ENCODE measurements around the gene ZNF107. TPM values are rescaled to one million over a fixed set of nuclear protein-coding genes. Genes with fewer than 3 reads are reported as not detected.

Gene ZNF107
- total RNA-seq, 2 experiments from 2014 or later, result 68.9 to 92.2 TPM

DNA sequence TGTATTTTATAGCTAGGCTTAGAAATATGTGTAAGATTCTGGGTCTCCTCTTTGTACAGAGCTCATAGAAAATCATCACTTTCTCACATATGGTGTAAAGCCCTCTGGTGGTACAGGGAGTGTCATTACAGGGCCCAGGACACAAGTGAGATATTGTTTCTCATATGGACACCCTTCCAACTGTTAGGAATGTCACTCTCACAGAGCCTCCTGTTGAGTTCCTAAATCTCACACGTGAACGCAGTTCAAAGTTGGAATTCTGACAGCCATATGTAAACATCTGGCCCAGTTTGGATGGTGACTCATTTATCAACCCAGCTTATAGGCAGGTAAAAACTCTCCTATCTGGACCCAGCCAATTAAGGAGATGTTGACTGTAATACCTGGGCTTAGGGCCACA, 35.4 kb upstream of the ZNF107 start:
- intact Hi-C loops (cut with micrococcal nuclease; ENCODE audit: unreplicated experiment), result no loop called here
- H3K27ac ChIP-seq (ENCODE audit: low read depth, low read length, poor library complexity, severe bottlenecking), result no peak overlapping the region
- no peaks in the 10 kb centered on the region for H4K20me1 ChIP-seq (ENCODE audit: insufficient read depth, low read length)
- ChIA-PET POLR2A (interaction anchor here (0.6 to 1.9 kb wide), 5 partner anchors 161 to 1180 kb away, joined by 3 to 5 read pairs (median 4); no protein-coding TSS in a partner anchor), CTCF (ENCODE audit: unreplicated experiment) (interaction anchor here (0.6 to 1.0 kb wide), 3 partner anchors 9 to 310 kb away, joined by 3 to 4 read pairs (median 4); partner anchors contain the start of gene ZNF680)
- no peak overlapping the region for H3K4me2 ChIP-seq (ENCODE audit: low read length)
- DNase-seq (ENCODE audit: low spot score), result peak; percentile 75
- no peaks in the 10 kb centered on the region for H3K36me3 ChIP-seq (ENCODE audit: insufficient read depth, low read length)
- no peak overlapping the region for H2AFZ ChIP-seq (ENCODE audit: low read length)
- no peak for TF ChIP-seq EZH2phosphoT487 (IDR thresholded peaks at IDR 0.05; ENCODE audit: borderline replicate concordance, low read depth, low read length)
- TF ChIP-seq, protein P1, sequence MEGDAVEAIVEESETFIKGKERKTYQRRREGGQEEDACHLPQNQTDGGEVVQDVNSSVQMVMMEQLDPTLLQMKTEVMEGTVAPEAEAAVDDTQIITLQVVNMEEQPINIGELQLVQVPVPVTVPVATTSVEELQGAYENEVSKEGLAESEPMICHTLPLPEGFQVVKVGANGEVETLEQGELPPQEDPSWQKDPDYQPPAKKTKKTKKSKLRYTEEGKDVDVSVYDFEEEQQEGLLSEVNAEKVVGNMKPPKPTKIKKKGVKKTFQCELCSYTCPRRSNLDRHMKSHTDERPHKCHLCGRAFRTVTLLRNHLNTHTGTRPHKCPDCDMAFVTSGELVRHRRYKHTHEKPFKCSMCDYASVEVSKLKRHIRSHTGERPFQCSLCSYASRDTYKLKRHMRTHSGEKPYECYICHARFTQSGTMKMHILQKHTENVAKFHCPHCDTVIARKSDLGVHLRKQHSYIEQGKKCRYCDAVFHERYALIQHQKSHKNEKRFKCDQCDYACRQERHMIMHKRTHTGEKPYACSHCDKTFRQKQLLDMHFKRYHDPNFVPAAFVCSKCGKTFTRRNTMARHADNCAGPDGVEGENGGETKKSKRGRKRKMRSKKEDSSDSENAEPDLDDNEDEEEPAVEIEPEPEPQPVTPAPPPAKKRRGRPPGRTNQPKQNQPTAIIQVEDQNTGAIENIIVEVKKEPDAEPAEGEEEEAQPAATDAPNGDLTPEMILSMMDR (conservative IDR thresholded peaks at IDR 0.05; ENCODE audit: low read length), result peak; percentile 85
- H3K9me3 ChIP-seq (ENCODE audit: low read length), result no peaks in the 10 kb centered on the region
- BruUV-seq (replicated peaks), result no TSS peak
- no peak overlapping the region for H3K4me3 ChIP-seq (ENCODE audit: low read depth, low read length, poor library complexity, severe bottlenecking)
- peaks cover 5% of the 10 kb centered on the region for H3K4me1 ChIP-seq (ENCODE audit: insufficient read depth, low read length, poor library complexity, severe bottlenecking)
- H3K79me2 ChIP-seq (ENCODE audit: insufficient read depth, low read depth, low read length), result no peaks in the 10 kb centered on the region
- H3K9me2 ChIP-seq (ENCODE audit: insufficient read depth, low read length), result no peaks in the 10 kb centered on the region

DNA sequence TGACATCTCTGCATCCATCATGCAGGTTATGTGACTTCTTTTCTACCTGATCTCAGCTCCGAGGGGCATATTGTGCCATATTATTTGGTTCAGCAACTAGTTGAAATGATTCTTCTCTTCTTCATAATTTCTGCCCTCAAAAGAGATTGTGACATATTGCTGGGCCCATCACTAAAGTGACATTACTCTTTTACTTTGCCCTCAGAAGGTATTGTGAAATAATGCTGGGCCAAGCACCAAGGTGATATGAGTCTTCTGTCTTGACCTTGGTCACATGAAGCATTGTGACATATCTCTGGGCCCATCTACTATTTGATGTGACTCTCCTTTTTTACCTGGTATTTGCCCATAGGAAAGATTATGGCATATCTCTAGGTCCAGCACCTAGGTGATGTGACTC, 33.9 kb upstream of the ZNF107 start:
- Histone ChIP-seq H3K36me3 (ENCODE audit: insufficient read depth, low read length) (no peaks in the 10 kb centered on the region), H3K27ac (ENCODE audit: low read depth, low read length, poor library complexity, severe bottlenecking) (no peak overlapping the region), H3K4me1 (ENCODE audit: insufficient read depth, low read length, poor library complexity, severe bottlenecking) (no peaks in the 10 kb centered on the region), H3K9me3 (ENCODE audit: low read length) (no peaks in the 10 kb centered on the region), H3K4me2 (ENCODE audit: low read length) (no peak overlapping the region), H2AFZ (ENCODE audit: low read length) (no peak overlapping the region), H3K9me2 (ENCODE audit: insufficient read depth, low read length) (no peaks in the 10 kb centered on the region), H3K79me2 (ENCODE audit: insufficient read depth, low read depth, low read length) (no peaks in the 10 kb centered on the region), H4K20me1 (ENCODE audit: insufficient read depth, low read length) (no peaks in the 10 kb centered on the region), H3K4me3 (ENCODE audit: low read depth, low read length, poor library complexity, severe bottlenecking) (no peak overlapping the region)
- CTCF ChIA-PET (ENCODE audit: unreplicated experiment), result no interaction called here
- intact Hi-C loops (cut with micrococcal nuclease; ENCODE audit: unreplicated experiment), result no loop called here
- TF ChIP-seq, protein P1 (conservative IDR thresholded peaks at IDR 0.05; ENCODE audit: low read length), result no peak
- no peak for TF ChIP-seq EZH2phosphoT487 (IDR thresholded peaks at IDR 0.05; ENCODE audit: borderline replicate concordance, low read depth, low read length)
- POLR2A ChIA-PET, result interaction anchor here (0.6 kb wide), 1 partner anchor 12 kb away, joined by 3 read pairs; no protein-coding TSS in a partner anchor
- no TSS peak for BruUV-seq (replicated peaks)
- no peak for DNase-seq (ENCODE audit: low spot score)

DNA sequence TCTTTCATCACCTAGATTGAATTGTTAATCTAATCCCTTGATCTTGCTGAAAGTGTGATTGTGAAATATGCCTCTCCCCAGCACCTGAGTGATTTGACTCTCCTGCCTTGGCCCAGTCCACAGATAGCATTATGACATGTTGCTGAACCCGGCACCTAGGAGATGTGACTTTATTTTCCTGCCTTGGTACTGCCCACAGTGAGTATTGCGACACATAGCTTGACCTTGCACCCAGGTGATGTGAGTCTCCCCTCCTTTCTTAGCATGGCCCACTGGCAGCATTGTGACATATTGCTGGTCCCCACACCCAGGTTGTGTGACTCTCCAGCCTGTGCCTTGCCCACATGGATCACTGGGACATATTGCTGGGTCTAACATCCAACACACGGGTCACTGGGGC, 32.5 kb upstream of the ZNF107 start:
- no peak for DNase-seq (ENCODE audit: low spot score)
- BruUV-seq (replicated peaks), result no TSS peak

More for the DNA sequence above, 32.5 kb upstream of the ZNF107 start:
- Histone ChIP-seq H2AFZ (ENCODE audit: low read length) (no peak overlapping the region), H3K36me3 (ENCODE audit: insufficient read depth, low read length) (no peaks in the 10 kb centered on the region), H4K20me1 (ENCODE audit: insufficient read depth, low read length) (no peaks in the 10 kb centered on the region), H3K9me3 (ENCODE audit: low read length) (no peaks in the 10 kb centered on the region), H3K27ac (ENCODE audit: low read depth, low read length, poor library complexity, severe bottlenecking) (no peak overlapping the region), H3K9me2 (ENCODE audit: insufficient read depth, low read length) (no peaks in the 10 kb centered on the region), H3K4me1 (ENCODE audit: insufficient read depth, low read length, poor library complexity, severe bottlenecking) (no peaks in the 10 kb centered on the region), H3K4me2 (ENCODE audit: low read length) (no peak overlapping the region), H3K79me2 (ENCODE audit: insufficient read depth, low read depth, low read length) (no peaks in the 10 kb centered on the region), H3K4me3 (ENCODE audit: low read depth, low read length, poor library complexity, severe bottlenecking) (no peak overlapping the region)
- intact Hi-C loops (cut with micrococcal nuclease; ENCODE audit: unreplicated experiment), result no loop called here
- ChIA-PET CTCF (ENCODE audit: unreplicated experiment) (no interaction called here), POLR2A (no interaction called here)
- no peak for TF ChIP-seq EZH2phosphoT487 (IDR thresholded peaks at IDR 0.05; ENCODE audit: borderline replicate concordance, low read depth, low read length)
- TF ChIP-seq, protein P1 (conservative IDR thresholded peaks at IDR 0.05; ENCODE audit: low read length), result no peak

Data from OCI-LY7 (cell line).